ENCODE data around the gene AFAP1.

The AFAP1 gene

DNA sequence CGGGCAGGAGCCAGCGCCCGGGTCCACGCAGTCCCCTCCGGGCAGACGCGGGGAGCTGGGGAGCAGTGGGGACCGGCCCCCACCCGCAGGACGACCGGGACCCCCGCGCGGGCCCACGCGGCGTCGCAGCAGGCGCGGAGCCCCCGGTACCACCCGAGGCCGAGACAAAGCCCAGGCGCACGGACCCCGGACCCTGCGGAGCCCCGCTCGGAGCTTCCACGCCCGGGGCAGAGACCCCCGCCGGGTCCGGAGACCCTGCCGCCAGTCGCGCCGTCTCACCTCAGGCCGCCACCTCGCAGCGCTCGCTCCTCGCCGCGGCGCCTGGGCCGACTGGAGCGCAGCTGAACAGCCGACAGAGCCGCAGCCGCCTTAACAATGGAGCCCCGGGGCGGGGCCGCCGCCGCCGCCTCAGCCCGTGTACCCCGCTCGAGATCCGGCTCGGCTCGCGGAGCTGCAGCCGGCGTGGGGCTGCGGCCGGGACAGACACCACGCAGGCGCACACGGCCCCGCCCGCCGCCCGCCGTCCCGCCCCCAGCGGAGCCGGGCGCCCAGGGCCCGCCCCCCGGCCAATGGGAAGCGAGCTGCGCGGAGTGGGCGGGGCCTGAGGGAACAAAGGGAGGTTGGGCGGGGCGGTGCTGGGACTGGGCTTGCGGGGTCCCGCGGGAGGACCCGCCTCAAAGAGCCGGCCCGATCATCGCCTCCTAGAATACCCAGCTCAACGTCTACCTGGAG, at the start of gene AFAP1:
Gene AFAP1, minus strand, starts transcription at position 485 of the 732 bp plus-strand sequence. CDS start 67,783 bp downstream, outside the sequence.
- in situ Hi-C loops (cut with HindIII; ENCODE audit: low sequenced_read_pairs) = loop anchor here (5.0 kb wide), 2 partner anchors 67 to 117 kb away; no protein-coding TSS in a partner anchor

DNA sequence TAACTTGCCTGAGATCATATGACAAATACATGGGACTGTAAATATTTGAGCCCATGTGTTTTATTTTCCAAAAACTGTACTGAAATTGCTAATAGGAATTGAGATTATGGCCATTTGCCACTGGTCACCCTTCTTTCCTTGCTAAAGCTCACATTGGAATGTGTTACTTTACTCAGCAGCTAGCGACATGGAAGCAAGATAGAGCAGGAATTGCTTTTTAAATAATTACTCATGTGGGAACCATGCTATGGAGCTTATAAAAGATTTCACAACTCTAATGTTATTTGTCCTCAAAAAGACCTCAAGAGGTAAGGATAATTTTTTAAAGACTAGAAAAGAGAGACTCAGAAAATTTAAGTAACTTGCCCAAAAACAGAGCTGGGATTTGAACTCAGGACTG, 48.8 kb upstream of the AFAP1 start:
- in situ Hi-C loops (cut with HindIII; ENCODE audit: low sequenced_read_pairs) = no loop called here

GRCh38 chr4:7987148-7987989, 47.7 kb upstream of the AFAP1 start:
- in situ Hi-C loops (cut with HindIII; ENCODE audit: low sequenced_read_pairs) = no loop called here

- in situ Hi-C loops (cut with HindIII; ENCODE audit: low sequenced_read_pairs) = no loop called here
Measured at GRCh38 chr4:7985891-7986441, 46.3 kb upstream of the AFAP1 start.

GRCh38 chr4:7985072-7985471, 45.4 kb upstream of the AFAP1 start:
- in situ Hi-C loops (cut with HindIII; ENCODE audit: low sequenced_read_pairs) = no loop called here

GRCh38 chr4:7984286-7984925, 44.7 kb upstream of the AFAP1 start:
- in situ Hi-C loops (cut with HindIII; ENCODE audit: low sequenced_read_pairs) = no loop called here

DNA sequence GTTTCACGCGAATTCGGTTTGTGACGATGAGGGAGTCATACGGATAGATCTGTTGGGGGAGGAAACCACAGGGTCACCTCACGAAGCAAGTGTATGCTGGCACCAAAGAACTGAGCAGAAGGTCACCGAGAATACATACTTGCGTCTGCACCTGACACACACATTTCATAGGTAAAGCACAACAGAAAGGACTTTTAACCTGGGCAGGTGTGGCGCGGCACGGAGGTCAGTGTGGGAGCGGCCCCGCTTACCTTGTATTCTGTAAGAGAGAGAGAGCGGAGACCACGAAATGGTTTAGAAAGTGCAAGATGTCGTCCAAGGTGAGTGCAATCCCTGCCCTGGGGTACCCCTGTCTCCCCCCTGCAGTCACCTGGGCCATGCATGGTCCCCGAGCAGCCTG, 43.6 kb upstream of the AFAP1 start:
- in situ Hi-C loops (cut with HindIII; ENCODE audit: low sequenced_read_pairs) = no loop called here

DNA sequence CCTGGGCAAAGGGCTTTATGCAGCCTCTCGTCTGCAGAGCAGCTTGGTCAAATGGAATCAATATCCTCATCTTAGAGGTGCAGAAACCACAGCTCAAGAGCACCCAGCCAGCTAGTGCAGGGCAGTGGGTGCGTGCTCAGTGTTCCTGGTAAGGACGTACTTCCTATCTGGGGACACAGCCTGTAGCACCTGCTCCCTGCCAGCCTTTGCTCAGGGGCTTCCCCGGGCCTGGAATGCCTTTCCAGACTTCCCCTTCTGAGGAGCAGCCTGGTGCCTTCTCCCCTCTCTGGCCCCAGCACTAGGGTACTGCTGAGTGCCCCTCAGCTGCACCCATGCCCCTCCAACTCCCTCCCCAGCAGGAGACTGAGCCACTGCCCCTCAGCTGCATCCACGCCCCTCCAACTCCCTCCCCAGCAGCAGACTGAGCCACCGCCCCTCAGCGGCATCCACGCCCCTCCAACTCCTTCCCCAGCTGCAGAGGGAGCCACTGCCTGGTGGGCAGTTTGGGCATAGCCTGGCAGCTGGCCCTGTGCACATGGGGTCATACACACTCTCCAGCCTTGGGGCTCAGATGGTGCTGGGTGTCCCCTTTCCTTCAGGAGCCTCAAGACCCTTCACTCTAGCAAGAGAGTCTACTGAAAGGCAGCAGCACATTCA, 42.2 kb upstream of the AFAP1 start:
- in situ Hi-C loops (cut with HindIII; ENCODE audit: low sequenced_read_pairs) = no loop called here

DNA sequence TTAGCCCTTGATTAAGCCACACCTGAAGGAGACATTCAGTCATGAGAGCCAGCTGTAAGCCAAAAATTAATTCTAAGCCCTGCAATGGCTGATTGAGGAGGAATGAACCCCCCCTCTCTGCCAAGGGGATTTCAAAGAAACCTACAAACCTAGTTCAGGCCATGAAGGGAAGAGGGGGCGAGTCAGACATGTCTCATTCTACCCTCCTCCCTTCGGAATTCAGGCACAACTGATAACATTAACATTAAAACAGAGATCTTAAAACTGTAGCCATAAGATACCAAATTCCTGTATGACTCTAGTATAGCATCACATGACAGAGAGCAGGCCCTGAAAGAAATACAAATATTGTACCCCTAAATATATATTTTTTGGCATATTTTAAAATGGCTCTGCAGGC, 40.4 kb upstream of the AFAP1 start:
- in situ Hi-C loops (cut with HindIII; ENCODE audit: low sequenced_read_pairs) = no loop called here

- in situ Hi-C loops (cut with HindIII; ENCODE audit: low sequenced_read_pairs) = no loop called here
Measured at GRCh38 chr4:7979652-7979968, 39.9 kb upstream of the AFAP1 start.

DNA sequence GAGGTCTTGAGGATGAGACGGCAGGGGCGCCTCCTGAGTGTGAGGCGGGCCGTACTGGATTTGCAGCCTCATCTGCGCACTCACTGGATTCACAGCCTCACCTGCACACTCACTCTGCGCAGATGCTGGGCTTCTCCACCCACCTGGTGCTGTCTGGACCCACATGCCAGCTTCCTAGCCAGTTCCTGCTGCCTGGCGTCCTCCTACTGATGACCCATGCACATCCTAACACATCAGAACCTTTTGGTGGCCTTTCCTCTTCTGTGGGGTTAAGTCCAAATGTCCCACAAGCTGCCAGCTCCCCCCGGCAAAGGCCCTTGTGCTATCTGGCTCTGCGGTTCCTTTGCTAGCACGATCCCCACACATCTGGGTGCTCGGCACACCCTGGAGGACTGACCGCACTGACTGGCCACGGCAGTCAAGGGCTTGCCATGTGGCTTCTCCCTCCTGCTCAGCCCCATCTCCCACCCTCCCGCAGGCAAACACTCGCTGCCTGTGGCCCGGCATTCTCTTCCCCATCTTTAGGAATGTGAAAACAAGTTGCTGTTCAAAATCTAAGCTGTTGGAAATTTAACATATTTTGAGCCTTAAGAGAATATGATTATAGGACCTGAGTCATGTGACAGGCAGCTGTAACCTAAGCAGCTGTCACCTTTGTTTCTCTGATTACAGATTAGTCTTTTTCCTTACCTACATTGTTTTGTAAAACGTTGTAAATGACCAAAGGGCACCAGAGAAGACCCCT, 39.4 kb upstream of the AFAP1 start:
- in situ Hi-C loops (cut with HindIII; ENCODE audit: low sequenced_read_pairs) = no loop called here

GRCh38 chr4:7978489-7978888, 38.8 kb upstream of the AFAP1 start:
- in situ Hi-C loops (cut with HindIII; ENCODE audit: low sequenced_read_pairs) = no loop called here

- in situ Hi-C loops (cut with HindIII; ENCODE audit: low sequenced_read_pairs) = no loop called here
Measured at GRCh38 chr4:7976634-7977033, 37.0 kb upstream of the AFAP1 start.

GRCh38 chr4:7976025-7976424, 36.4 kb upstream of the AFAP1 start:
- in situ Hi-C loops (cut with HindIII; ENCODE audit: low sequenced_read_pairs) = no loop called here

DNA sequence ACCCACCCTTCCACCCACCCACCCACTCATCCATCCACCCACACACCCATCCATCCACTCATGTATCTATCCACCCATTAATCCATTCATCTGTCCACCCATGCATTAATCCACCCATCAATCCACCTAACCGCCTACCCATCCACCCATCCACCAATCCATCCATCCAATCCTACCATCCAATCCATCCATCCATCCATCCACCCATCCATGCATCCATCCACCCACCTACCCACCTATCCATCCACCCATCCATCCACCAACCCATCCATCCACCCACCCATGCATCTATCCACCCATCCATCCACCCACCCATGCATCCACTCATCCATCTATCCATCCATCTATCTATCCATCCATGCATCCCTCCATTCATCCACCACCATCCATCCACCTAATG, 34.8 kb upstream of the AFAP1 start:
- in situ Hi-C loops (cut with HindIII; ENCODE audit: low sequenced_read_pairs) = no loop called here

GRCh38 chr4:7973545-7973981, 33.9 kb upstream of the AFAP1 start:
- in situ Hi-C loops (cut with HindIII; ENCODE audit: low sequenced_read_pairs) = no loop called here

DNA sequence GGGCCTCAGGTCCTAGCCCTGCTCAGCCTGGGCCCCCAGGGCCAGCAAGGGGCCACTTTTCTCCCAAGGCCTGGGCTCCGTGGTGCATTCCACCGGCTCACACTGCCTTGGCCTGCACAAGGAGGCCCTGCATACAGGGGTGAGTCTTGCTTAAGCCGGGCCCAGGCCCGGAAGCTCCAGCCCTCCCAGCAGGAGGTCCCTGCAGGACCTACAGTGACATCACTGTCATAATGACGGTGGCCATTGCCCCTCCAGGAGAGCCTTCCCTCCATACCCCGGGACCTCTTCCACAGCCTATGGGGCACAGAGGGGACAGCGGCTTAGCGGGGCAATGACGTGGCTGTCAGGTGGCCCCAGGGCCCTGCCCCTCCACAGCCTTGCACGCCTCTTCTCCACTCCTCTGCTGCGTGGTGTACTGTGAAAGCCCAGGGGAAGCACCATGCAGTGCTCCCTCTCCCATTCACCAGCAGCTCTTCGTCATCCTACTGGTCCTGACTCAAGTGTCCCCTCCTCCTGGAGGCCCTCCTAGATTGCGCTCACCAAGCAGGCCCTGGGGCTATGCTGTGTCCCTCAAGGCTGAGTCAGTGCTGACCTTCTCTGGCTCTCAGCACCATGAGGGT, 32.3 kb upstream of the AFAP1 start:
- in situ Hi-C loops (cut with HindIII; ENCODE audit: low sequenced_read_pairs) = no loop called here

DNA sequence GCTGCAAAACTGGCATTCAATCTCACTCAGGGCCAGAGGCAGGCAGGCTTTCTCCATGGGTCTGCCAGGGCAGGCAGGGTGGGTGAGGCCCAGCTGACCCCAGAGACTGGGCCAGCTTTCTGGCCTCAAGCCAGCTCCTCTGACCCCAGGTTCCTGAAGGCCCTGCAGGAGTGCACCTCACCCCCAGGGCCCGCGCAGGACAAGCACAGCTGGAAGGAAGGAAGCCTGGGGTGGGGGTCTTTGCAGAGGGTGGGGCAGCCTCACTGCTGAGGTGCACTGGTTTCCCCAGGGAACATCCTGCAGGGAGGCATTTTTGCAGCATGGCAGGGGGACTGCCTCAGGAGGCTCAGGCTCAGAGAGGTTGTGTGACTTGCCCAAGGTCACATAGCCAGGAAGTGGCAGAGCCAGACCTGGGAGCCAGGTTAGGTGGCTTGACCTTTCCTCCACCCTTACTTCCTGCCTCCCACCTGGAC, 31.5 kb upstream of the AFAP1 start:
- in situ Hi-C loops (cut with HindIII; ENCODE audit: low sequenced_read_pairs) = no loop called here

DNA sequence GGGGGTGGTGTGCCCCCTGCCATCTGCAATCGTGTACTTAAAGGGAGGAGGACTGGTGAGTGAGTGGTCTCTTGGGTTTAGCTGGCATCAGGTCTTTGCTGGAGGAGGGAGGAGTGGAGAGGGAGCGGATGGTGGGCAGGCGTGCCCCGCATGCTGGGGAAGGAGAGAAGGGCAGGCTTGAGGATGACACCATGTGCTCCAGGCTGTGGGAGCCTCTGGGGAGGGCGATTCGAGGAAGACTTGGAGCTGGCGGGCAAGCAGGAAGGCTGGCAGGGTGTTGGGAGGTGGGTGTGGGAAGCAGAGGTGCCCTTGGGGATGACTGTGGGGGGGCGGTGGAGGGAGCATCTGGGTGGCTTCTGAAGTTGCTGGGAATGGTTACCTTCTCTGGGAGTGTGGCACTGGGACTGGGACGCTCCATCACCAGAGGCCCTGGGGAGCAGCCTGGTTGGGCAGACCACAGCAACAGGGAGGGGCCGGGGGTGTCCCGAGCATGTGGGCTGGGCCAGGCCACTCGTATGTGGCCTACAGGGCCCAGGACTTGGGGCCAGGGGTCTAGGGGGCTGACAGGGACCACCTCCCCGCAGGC, 30.8 kb upstream of the AFAP1 start:
- in situ Hi-C loops (cut with HindIII; ENCODE audit: low sequenced_read_pairs) = no loop called here
